Measurements from ENCODE around the gene ECM2.

ECM2 gene

GRCh38 chr9:92527291-92527828 lies 8.4 kb downstream of the ECM2 start:
- no peak for DNase-seq

- no peak for DNase-seq
Measured at GRCh38 chr9:92525306-92525705, 10.5 kb downstream of the ECM2 start.

- DNase-seq: no peak
Measured at GRCh38 chr9:92524881-92525280, 10.9 kb downstream of the ECM2 start.

GRCh38 chr9:92522983-92523970 lies 12.5 kb downstream of the ECM2 start:
- no peak for DNase-seq

- no peak for DNase-seq
Measured at GRCh38 chr9:92520837-92521236, 15.0 kb downstream of the ECM2 start.

DNA sequence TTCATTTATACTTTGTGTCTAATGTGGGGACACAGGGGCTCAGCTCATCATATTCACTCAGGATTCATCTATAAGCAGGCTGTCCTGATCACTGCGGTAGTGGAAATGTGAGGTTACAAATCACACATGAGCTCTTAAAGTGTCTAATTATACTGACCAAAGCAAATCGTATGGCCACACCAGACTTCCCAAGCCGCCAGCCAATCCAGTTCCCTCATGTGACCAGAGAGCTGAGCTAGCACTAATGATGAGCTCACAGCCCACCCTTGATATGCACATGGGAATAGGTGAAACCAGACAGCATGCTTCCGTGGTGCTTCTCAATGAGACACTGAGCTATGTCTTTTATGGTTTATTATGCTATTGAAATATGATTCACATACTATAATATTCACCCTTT lies 17.6 kb downstream of the ECM2 start:
- DNase-seq: no peak

- DNase-seq: no peak
Measured at GRCh38 chr9:92517046-92517445, 18.7 kb downstream of the ECM2 start.

DNA sequence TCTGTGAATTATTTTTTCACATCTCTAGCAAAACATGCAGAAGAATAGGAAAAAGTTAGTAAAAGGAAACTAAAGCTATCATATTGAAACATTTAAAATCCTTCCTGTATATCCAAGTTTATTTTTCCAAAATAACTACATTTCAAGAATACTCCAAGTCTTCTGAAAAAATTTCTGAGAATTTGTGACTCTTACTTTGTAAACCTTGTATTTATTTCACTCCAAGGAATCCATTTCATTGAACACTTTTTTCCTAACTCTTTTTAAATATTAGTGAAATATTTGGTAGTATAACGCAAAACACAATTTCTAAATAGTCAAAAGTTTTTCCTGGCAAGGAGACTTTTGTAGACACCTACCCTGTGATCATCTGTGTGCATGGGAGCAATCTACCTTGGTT lies 19.3 kb downstream of the ECM2 start:
- DNase-seq: no peak

GRCh38 chr9:92514635-92515034 lies 21.2 kb downstream of the ECM2 start:
- DNase-seq: no peak

DNA sequence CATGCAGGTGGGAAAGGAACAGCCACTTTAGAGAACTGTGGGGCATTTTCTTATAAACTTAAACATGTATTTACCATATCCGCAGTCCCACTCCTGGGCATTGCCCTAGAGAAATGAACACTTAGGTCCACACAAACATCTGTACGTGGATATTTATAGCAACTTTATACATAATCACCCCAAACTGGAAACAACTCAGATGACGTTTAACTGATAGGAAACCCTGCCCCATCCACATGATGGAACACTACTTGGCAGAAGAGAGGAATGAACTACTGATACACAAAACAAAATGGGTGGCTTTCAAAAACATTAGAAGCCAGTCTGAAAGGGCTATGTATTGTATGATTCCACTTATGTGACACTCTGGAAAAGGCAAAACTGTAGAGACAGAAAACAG lies 22.4 kb downstream of the ECM2 start:
- DNase-seq: no peak

DNA sequence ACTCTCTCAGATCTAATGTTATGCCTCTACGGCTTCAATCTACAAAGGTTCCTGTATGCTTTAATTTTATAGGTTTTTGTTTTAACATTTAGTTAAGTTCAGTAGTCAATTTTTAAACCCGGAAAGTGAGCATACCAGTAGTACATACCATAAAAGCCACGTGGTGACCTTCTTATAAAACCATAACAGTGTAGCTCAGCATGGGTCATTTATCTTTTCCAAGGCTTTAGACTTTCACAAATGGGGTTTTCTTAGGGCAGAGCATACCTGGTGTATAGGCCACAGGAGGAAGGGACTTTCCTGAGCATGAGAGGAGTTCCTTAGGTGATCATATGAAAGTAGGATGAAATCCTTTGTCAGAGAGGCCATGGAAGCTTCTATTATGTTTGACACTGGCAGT lies 23.2 kb downstream of the ECM2 start:
- no peak for DNase-seq

GRCh38 chr9:92510747-92511146 lies 25.0 kb downstream of the ECM2 start:
- no peak for DNase-seq

DNA sequence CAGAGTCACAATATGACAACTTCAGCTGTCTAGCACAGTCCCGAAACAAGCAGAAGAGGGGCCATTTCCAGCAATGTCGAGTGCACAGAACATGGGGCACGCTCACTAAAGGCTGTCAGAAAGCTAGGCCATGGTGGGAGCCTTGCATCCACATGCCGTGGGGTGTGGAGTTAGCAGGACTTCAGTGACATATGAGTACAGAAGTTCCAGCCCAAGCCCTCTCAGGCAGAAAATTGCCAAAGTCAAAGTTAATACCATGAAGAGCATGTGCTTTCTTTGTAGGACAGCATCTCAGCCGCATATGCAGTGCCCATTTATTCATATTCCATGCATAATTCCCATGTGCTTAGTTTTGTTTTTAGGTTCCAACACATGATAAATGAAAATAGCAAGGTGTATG lies 26.7 kb downstream of the ECM2 start:
- no peak for DNase-seq

DNA sequence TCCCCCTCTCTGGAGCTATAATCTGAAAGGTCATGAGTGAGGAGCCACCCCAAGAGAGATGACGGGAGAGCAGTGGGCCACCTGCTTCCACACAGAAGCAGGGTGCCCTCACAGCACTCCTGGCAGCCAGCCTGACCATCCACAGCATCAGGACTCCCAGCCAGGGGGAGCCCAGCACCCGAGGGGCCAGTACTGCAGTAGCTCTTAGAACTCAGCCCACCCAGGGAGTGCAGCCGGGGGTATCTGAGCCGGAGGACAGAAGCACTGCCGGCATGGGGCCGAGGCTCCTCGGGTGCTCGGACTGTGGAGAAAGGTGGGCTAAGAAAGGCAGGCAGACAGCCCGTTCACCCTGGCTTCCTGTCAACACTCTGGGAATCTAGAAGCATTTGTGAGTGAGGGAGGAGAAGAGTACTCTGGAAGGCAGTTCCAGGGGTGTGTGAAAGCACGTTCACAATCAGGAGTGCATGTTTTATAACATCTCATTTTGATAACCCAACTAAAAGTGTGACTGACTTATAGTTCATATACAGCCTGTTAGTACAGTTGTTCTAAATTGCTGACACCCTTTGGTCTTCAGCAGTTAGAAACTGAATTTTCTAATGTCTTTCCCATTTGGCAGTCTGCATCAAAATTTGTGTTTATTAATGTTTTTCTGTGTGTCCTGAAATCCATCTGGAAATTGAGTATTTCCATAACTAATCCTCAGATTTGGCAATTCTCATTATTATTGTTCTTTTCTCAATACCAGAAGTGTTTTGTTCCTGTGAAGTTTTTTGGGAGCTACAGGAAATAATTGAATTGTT lies 27.6 kb downstream of the ECM2 start:
- no peak for DNase-seq

DNA sequence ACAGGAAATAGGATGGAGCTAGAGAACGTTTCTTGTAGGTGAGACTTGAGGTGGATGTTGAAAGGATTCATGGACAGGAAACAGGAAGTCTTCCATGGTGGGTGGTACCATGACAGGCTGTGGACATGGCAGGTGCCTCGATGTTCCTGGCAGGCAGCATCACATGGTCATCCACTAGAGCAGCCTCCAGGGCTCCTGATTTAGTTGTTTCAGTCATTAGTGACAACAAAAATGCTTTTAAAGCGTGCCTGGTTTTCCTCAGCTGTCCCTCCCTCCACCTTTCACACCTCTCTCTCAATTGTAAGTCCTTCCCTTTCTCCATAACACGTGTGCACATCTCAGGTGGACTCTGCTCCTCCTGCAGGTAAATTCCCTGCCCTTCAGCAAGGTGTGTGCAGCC lies 28.3 kb downstream of the ECM2 start:
- no peak for DNase-seq

- no peak for DNase-seq
Measured at GRCh38 chr9:92507005-92507404, 28.8 kb downstream of the ECM2 start.

- DNase-seq: no peak
Measured at GRCh38 chr9:92506184-92506857, 29.5 kb downstream of the ECM2 start.

DNA sequence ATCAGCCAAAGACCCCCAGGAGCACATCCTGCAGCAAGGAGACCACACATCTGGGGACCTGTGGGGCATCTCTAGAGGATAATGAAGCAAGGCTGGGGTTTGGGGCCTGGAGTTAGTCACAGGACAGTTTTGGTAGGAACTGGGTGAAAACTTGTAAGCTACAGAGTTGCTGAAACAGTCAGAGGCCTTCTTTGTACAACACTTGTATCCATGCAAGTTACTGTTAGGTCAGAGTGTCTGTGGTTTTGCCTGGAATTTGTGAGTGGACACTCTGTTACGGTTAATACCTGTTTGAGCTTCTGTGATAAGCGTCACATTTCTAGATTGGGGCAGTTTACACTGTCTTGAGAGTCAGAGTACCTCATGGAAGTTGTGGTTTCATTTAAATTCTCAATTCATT lies 30.9 kb downstream of the ECM2 start:
- no peak for DNase-seq

DNA sequence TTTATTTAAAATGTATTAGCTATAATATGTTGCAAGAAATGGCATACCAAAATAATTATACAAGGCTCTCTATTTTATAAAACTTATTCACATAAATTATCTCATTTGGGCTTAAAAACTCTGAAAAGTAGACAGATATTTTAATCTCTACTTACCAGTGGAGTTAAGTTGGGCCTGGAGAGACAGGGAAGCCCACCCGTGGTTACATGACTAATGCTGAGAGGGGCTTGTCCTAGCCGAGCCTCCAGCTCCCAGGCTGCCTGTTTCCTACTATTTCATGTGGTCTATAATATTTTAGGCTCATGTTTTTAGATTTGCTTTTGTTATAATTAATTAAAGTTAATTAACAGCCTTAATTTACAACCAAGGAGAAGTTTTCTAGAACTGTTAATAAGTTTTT lies 32.6 kb downstream of the ECM2 start:
- DNase-seq: no peak

DNA sequence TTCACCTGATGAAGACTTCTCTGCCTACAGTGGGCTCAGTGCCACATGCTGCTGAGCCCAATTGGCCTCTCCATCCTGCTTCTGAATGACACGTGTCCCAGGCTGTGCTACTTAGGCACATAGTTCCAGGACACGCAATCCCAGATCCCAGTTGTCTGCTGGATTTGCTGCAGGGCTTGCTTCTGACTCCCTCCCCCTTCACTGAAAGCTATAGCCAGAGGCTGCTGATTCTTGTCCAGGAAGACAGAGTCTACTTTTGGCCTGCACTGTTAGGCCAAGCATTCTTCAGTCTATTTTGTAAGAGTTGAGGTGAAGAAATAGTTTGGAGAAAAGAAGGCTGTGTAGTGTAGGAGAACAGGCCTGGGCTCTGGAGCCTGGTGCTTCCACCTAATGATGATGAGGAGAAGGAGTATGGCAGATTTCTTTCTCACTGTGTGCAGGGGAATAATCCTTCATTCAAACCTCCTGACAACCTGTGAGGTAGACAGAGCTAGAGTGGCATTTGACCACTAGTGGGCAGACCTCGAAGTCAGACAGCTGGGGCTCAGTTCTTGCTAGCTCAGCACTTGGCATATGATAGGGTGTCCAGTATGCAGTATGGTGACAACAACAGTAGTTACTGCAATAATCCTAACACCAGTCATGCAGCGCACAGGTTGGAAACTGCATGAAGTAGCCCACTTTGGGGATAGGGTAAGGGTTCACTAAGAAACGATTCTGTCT lies 34.0 kb downstream of the ECM2 start:
- no peak for DNase-seq

DNA sequence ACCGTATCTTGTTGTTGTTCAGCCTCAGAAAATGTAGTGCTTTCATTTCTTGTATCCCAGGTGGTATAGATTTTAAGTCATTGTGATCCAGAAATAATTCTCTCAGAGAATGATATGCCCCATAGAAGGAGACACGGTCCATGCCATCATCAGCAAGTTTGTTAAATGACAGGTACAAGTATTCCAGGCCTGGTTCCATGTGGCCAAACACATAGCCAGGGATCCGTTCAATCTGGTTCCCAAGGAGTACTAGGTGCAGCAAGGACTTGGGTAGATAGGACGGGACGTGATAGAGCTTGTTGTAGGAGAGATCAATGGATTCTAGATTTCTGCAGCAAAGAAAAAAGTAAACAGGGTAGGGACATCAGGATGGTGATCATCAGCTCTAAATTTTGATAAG lies 35.1 kb downstream of the ECM2 start:
- no peak for DNase-seq

DNA sequence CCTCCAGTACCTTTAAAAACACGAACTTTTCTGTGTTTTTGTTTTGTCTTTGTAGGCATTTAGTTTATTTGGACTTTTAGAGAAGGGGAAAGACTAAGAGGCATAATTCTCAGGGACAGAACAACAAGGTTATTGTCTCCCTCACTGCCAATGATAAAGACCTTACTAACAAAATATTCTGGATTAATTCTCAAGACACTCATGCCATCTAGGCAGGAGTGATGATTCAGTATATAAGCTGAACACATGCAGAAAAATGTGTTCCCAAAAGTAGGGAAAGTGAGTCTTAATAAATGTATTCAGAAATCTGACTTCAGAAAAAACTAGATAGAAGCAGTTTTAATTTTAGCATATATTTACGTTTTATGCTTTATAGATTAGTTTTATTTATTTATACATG lies 36.1 kb downstream of the ECM2 start:
- no peak for DNase-seq

All from NCI-H1436 (cell line).